ENCODE results near the gene KCNJ15.

Gene KCNJ15

DNA sequence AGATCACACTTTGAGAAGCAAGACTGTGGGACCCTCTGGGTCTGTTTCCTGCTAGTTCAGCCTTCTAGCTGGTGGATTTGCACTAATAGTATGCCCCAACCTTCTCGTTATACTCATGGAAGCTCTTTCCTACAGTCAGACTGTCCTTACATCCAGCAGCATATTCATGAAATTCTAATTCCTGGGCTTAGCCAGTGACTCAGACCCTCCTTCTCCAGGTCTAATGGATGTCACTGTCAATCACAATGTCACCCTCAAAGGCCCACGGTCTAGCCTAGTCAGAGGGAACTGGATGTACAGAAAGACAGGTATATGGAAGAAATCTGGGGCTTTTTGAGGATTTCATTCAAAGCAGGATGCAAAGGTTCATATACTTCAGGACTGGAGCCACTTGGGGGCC, 72.4 kb downstream of the KCNJ15 start:
- no peak for DNase-seq

DNA sequence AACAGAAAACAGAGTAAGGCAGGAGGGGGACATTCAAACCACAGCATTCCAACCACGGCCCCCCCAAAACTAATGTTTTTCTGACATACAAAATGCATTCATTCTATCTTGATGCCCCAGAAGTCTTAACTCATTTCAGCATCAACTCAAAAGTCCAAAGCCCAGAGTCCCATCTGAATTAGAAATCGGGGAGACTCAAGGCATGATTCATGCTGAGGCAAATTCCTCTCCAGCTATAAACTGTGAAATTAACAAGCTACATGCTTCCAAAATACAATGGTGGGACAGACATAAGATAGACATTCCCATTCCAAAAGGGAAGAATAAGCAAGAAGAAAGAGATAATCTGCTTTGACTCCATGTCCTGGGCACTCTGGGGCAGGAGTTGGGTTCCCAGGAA, 73.9 kb downstream of the KCNJ15 start:
- no peak for DNase-seq

DNA sequence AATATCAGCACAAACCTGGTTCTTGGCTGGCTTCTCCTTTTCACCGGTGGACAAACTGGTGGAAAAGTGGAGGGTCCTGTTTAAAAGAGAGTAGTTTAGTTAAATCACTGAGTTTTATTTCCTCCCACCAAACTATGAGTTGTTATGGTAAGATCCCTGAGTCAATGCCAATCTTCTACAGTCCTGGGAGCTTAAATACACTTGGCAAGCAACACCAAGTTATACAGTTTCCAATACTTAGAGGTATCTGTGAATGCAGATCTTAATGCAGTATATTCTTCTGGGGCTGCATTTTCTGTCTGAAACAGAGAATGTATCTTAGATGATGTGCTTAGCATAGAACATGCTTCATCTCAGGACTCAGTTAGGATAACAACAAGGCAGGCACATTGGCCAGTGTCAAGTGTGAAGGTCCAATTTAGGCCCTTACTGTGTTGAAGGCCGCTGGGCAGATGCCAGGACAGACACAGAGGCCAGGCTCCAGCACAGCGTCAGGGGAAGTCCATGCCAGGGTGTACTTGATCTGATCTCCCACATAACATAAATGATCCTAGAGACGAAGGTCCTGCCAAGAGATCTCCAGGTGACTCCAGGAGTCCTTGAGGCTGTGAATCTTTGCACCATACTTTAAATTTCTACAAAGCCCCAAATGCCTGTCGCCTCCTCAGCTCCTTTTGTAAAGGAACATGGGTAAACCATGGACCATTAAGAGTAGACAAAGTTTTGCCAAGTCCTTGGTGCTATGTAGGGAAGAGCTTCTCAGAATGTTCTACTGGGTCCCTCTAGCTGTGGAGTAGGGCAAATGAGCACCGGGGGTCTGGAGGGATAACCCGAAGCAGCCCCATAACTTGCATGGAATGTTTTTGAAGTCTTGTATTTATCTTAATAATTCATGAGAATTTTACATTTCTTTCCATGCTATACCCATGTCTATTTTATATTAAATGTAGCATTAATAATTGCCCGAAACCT, 76.8 kb downstream of the KCNJ15 start:
- DNase-seq = no peak

DNA sequence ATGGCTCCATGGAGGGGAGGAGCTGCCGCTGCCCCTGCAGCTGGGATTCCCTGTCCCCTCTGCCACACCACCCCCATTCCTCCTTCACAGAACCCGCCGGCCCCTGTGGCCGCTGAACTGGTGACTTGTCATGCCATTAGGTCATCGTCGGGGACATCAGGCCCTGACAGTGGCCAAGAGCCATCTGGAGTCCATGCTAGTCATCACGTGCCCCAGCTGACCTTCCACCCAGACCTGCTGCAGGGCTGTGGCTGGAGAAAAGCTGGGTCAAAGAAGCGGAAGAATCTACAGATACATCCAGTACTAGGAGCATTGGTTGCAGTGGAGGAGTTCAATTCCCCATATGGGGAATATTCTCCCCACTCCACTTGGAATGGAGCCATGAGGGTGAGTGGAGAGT, 78.1 kb downstream of the KCNJ15 start:
- DNase-seq = no peak

DNA sequence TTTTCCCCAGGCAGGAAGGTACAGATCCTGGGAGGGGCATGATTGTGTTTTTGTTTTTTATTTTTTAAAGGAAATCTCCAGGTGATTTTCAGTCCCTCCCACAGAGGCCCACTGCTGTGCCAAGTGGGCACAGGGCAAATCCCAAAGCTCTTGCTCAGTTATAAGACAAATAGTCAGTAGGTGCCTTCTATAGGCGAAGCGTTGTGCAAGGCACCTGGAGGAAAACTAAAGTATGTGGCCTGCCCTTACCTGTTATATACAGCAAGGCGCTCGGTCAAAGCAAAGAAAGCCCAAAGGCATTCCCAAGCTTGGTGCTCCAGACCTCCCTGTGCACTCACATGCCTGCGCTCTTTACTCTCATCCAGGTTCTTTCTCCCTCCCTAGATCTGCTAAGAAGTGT, 81.0 kb downstream of the KCNJ15 start:
- no peak for DNase-seq

DNA sequence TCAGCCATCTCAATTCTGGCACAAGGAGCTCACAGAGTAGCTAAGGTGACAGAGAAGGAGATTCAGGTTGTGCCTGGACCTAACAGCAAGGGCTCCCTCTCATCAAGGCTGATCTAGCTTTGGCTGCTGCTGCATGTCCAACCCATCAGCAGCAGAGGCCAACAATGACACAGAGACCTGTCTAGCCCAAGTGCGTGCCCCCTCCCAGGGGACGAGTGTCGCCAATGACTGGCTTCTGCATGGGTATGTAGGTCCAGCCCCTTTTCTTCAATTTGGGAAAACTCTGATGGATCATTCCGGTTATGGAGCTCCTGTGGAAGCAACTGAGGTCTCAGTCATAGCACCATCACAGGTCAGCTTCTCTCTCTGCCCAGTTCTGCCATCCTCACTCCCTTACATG, 83.3 kb downstream of the KCNJ15 start:
- DNase-seq = no peak

DNA sequence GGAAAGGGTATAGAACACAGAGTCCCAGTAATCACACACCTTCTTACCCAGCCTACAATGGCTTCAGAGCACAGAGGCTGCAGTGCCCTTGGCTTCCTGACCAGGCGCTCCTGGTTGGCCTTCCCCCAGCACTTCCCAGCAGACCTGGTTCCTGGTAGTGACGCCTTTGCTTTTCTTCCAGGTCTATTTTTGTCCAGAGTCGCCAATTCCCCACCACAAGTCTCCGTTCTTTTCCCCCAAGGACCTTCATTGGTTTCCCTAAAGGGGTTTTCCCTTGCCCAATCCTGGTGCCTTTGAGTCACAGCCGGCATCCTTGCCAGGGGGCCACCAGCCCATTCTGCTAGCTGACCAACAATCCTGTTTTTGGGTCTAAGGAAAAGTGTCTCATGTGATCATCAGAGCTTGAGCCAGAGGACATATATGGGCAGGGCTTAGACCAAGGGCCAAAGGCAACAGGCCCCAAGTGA, 84.8 kb downstream of the KCNJ15 start:
- DNase-seq = no peak

DNA sequence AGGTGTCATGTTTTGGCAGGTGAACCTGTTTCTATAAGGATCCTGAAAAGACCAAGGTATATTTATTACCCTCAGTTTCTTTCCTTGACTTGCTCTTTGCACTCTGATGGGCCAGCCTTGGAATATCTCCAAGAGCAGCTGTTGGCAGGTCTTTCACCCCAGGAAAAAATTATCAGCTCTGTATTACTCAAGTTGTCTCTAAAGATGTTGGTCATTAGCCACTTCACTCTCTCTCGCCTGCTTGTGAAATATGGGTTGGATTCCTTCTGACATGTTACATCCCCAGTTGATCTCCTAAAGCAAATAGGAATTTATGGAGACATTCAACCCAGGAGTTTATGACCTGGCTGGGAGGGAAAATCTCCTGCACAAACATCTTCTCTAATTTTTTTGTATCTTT, 85.9 kb downstream of the KCNJ15 start:
- DNase-seq = no peak

DNA sequence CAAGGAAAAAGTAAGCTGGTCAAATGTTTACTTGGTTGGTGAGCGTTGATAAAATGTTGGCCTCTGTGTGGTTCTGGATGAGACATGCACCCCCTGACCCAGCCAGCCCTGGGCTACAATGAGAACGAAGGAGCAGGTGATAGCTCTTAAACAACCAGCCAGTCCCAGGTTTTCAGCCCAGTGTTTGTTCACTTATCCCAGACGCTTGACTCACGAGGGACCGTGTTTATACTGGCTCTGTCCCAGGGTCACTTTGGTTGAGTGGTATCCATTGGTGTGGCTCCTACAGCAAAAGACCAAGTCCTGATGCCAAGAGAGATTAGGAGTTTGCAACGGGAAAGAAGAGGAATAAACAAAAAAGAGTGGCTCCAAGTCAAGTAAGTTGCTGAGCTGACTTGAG, 86.9 kb downstream of the KCNJ15 start:
- no peak for DNase-seq

DNA sequence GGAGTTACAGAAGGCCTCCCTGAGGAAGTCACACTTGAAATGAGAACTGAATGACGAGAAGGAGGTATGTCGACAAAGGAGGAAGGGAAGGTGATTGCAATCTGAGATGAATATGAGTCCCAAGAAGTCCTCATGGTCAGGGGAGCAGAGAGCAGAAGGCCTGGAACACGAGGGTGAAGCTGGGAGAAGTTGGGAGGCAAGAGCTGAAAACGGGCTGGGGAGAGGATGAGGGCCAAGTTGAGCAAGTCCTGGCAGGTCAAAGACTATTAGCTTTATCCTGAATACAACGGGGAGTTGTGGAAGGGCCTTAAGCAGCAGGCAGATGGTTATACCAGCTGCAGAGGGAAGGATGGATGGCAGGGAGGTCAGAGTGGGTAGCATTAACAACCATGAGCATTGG, 89.5 kb downstream of the KCNJ15 start:
- DNase-seq = no peak

DNA sequence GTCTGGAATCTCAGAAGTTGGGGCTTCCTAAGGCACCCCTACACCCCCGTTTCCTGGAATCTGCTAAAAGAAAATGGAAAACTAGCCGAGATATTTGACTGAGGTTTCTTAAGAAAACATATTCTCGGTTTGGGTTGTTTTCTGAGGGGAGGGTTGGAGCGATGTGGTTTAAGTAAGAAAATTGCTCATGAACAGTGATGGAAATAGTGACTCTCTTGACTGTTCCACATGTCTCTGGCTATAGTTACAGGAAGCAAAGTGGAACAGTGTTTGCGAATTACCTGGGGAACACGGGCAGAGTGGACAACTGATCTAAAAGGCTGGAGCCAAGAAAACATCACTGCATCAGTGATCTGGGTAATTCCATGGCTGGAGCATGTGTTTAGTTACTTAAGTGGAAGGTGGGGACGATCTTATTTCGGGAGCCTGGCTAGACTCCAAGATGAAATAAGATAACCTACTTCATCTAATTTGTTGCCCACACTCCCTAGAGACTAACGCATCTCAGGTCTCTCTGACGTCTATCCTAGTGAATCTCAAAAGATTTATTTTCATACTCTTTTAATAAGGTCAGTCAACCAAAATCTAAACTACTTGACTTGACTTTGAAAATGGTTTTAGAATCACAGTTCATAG, 92.4 kb downstream of the KCNJ15 start:
- DNase-seq = no peak

DNA sequence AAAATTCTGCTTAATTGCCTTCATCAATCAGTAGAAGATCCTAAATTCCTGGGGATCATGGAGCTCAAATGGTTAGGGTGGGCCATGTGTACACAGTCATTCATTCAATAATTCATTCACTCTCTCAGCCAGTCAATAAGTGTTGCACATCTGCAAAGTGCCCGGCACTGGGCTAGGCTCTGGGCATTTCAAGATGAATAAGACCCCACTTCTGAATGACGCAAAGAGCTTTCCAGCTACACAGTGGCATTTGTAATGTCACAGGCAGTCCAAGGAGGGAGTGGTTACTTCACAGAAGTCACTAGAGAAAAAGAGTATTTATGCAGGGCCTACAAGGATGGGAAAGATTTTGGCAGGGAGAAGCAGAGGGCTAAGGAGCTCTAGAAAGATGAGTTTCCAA, 93.2 kb downstream of the KCNJ15 start:
- no peak for DNase-seq

DNA sequence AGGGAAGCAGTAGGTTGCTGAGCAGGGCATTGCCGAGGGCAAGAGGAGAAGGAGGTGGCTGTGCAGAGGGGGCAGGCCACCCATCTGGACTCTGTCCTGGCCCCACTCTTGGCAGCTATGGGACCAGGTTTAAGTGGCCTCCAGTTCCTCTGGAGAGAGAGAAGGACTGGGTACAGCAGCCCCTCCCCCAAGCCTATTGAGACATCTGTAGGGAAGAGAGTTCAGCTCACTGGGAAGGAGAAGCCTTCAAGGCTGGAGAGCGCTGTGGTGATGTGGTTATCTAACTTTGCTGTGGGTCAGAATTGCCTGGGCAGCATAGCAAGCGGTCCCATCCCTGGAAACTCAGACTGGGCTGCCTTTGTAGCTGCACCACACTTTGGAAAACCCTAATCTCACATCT, 93.9 kb downstream of the KCNJ15 start:
- no peak for DNase-seq

DNA sequence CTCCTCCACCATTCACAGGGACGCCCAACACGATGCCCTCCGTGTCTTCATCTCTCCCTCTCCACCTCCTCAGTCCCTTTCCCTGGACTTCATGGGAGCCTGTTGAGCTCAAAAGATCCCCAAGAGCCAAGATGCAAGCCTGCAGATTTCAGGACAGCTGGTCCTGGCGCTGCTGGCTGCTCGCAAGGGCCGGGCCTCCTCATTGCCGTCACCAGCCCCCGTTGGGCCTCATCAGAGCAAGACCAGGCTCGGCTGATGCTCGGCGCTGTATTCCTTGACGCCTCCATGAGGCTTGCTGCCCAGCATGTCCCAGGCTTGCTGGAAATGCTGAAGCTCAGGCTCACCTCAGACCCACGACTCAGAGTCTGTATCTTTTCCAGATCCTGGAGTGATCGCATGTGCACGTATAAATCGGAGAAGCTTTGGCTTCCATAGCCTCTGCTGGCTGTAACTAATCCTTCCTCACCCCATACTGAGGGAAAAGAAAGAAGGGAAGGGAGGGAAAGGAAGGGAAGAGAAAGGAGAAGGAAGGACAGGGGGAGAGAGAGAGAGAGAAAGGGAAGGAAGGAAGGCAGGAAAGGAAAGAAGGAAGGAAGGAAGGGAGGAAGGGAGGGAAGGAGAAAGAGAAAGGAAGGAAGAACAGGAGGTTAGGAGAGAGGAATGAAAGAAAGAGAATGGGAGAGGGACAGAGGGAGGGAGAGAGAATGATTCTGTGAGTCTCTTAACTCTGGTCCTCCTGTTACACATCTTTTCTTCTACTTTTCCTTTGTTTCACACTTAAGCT, 94.6 kb downstream of the KCNJ15 start:
- no peak for DNase-seq

DNA sequence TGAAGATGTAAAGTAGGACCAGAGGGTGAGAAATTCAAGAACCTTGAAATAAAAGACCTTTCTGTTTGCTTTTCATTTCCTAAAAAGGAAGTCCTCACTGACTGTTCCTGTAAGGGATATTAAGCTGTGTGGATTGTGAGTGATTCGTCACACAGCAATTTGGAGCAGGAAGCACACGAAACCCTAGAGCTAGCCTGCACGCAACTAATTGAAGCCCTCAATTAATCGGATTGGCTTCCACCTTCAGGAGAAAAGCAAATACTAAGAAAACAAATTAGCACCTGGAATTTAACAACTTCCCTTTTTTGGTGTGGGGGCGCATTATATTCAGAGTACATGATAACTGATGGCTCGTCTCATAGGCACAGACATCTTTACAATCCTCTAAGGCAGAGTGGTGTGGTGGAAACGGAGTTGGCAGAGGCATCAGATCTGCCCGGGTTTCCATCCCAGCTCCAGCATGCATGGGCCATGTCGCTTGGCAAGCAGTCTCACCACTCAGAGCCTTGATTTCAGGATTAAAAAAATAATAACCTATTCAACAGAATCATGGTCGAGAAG, 95.2 kb downstream of the KCNJ15 start:
- no peak for DNase-seq

DNA sequence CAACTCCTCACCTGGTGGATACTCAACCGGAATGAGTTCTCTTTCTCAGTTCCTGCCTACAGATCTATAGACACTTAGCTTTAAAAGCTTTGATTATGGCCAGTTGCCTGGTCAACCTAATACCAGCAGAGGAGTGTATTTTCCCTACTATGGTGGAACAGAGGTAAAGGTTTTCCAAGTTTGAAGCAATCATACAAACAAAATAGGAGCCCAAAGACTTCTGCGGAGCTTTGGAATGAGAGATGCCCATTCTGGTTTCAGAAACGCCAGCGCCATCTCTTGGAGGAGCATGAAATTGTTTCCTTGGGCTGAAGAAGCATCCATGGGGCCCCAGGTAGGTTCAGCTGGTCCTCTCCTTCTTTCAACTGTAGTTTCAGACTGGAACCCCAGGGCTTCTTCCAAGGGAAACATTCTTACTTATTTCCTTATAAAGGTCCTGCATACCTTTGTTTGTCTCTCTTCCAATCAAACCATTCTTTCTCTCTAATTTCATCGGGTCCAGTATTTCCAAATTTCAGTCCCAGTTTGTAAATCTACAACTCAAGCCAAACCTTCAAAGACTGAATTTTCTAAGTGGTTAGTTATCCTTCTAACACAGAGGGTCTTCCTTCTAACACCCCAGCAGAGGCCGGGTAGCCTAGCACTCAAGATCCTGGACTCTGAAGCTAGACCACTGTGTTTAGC, 95.9 kb downstream of the KCNJ15 start:
- DNase-seq = peak; percentile 16

DNA sequence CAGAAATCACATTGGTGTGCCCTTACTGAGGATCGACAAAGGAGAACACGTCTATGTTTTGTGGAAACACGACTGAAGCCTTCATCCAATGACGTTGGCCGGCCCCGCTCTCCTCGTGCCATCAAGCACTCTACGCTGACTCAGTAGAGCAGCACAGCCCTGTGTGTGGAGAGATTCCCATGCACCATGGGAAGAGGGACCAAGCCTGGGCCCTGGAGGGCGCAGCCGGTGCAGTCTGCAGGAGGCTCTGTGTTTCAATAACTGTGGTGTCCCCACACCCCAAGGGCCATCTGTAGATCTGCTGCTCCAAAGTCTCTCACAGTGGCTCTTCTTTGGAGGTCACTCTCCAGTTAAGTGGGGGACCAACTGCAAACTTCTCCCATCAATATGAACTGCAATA, 97.4 kb downstream of the KCNJ15 start:
- DNase-seq = no peak

DNA sequence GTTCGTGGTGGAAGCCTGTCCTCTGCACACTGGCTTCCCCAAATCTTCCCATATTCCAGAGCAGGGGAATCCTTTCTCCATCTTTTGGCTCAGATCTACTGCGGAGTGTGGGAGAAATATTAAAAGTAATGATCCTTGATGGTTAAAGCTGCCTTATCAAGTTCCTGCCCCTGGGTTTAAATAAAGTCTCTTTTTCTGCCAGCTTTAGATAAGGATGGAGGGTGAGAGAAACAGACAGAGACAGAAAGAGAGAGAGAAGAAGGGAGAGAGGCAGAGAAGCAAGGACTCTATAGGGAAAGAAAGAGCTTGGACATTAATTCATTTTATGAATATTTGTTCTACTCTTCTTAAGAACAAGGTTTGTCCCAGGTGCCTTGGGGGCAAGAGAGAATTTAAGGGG, 98.0 kb downstream of the KCNJ15 start:
- no peak for DNase-seq

DNA sequence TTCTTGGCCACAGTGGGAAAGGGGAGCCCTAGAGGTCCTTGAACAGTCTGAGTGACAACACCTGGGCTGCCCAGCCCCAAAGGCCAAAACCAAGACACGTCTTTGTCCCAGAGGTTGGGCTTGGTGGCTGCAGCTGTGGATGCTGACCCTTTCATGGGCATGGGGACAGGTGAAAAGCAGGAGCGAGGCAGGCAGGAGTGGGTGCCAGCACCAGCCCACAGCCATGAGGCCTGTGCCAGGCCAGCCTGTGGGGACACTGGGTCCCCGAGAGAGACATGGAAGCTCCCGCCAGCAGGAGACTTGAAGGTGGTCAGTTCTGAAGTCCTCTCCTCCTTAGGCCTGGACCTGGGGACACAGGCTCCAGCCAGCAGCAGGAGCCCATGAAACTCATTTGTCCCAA, 98.6 kb downstream of the KCNJ15 start:
- no peak for DNase-seq

DNA sequence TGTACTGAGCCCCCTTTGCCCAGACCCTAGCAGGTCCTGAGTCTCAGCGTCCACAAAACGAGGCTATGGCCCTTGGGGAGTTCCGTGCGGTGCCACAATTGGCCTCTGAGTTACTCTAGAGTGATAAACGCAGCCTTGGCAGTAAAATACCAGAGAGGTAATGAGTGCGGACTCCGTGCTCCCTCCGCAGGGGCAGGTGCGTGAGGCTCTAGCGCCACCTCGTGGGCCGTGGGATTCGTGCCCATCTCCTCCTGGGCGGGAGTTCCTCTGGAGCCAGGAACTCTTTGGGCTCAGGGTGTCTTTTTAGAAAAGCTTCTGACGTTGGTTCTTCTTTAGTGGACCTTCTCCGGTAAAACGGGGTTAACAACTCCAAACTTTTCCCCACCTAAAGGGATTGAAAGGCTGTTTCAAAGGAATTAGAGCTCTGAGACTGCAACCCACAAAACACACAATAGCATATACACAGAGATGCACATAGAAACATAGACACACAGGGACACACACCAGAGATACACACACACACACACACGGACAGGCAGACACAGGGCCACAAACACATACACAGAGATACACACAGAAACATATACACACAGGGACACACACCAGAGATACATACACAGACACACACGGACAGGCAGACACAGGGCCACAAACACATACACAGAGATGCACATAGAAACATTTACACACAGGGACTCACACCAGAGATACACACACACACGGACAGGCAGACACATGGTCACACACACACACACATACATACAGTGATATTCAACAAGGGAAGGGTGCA, 99.4 kb downstream of the KCNJ15 start:
- peak; percentile 53 for DNase-seq
